HEK293T (cell line): ENCODE data around the gene OR2F1.

Experiments
- CTCF ChIA-PET: fragments of 350-600 bp; formaldehyde crosslinking; extraction: SDS; loops from one replicate; lab custom pipeline; 2021; ENCODE audit warnings: antibody characterized with exemption, inconsistent platforms; lab: Yijun Ruan, JAX
- POLR2A ChIA-PET: fragments of 350-600 bp; formaldehyde crosslinking; extraction: SDS; loops from one replicate; lab custom pipeline; 2020; ENCODE audit warnings: antibody characterized with exemption, inconsistent platforms; lab: Yijun Ruan, JAX
- DNase-seq: peaks from one replicate; pipeline ENCODE4 v3.0.0; 2012; ENCODE audit warnings: mixed read lengths; ENCODE audit errors: extremely low spot score
- ARNT ChIP-seq: fragments of 450-650 bp; IDR thresholded peaks from 2 replicates; pipeline ENCODE4 v1.6.1; 2017; ENCODE audit warnings: mild to moderate bottlenecking
- BHLHE40 ChIP-seq: fragments of 450-650 bp; IDR thresholded peaks from 2 replicates; pipeline ENCODE4 v1.6.1; 2016; ENCODE audit warnings: mild to moderate bottlenecking, moderate library complexity, borderline replicate concordance
- CTBP1 ChIP-seq: fragments of 450-650 bp; IDR thresholded peaks from 2 replicates; pipeline ENCODE4 v1.6.1; 2016; ENCODE audit warnings: borderline replicate concordance
- ELF4 ChIP-seq: fragments of 450-650 bp; IDR thresholded peaks from 2 replicates; pipeline ENCODE4 v1.6.1; 2017; ENCODE audit warnings: antibody characterized with exemption
- FOXA1 ChIP-seq: fragments of 450-650 bp; IDR thresholded peaks from 2 replicates; pipeline ENCODE4 v1.6.1; 2016; ENCODE audit warnings: mild to moderate bottlenecking
- FOXK2 ChIP-seq: fragments of 450-650 bp; IDR thresholded peaks from 2 replicates; pipeline ENCODE4 v1.6.1; 2016; ENCODE audit warnings: mild to moderate bottlenecking
- FOXM1 ChIP-seq: fragments of 450-650 bp; IDR thresholded peaks from 2 replicates; pipeline ENCODE4 v1.6.1; 2017; ENCODE audit warnings: mild to moderate bottlenecking, borderline replicate concordance
- HDGF ChIP-seq: fragments of 450-650 bp; IDR thresholded peaks from 2 replicates; pipeline ENCODE4 v1.6.1; 2017; ENCODE audit warnings: antibody characterized with exemption, borderline replicate concordance
- L3MBTL2 ChIP-seq: fragments of 450-650 bp; conservative IDR thresholded peaks from 2 replicates; pipeline ENCODE4 v1.6.1; 2016; ENCODE audit warnings: mild to moderate bottlenecking
- LEF1 ChIP-seq: fragments of 450-650 bp; IDR thresholded peaks from 2 replicates; pipeline ENCODE4 v1.6.1; 2017; ENCODE audit warnings: mild to moderate bottlenecking, borderline replicate concordance
- NFRKB ChIP-seq: fragments of 450-650 bp; IDR thresholded peaks from 2 replicates; pipeline ENCODE4 v1.6.1; 2016; ENCODE audit warnings: mild to moderate bottlenecking, moderate library complexity
- SP1 ChIP-seq: fragments of 450-650 bp; IDR thresholded peaks from 2 replicates; pipeline ENCODE4 v1.6.1; 2017
- SUZ12 ChIP-seq: fragments of 450-650 bp; IDR thresholded peaks from 2 replicates; pipeline ENCODE4 v1.6.1; 2016; ENCODE audit warnings: mild to moderate bottlenecking
- TARDBP ChIP-seq: fragments of 450-650 bp; IDR thresholded peaks from 2 replicates; pipeline ENCODE4 v1.6.1; 2016
- ZNF384 ChIP-seq: fragments of 450-650 bp; IDR thresholded peaks from 2 replicates; pipeline ENCODE4 v1.6.1; 2016
- TF ChIP-seq, protein P1 (sequence below): fragments of 450-650 bp; IDR thresholded peaks from 2 replicates; pipeline ENCODE4 v1.6.1; 2016

OR2F1 gene

DNA sequence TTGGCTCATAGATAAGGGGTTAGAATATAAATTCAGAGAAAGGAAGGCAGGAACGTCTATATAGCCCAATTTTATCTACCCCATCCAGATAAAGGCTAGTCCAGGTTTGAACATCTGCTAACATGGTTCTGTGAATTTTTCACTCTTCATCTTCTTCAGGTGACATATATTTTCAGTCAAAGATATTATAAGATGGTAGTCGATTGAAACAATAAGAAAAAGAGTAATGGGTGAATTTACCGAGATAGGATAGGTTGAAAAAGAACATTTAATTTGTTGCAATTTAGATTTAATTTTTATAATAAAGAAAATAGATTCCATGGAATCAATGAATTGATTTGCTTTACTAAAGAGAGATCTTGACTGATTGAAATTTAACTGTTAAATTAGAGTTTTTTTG lies at the start of gene OR2F1:
Gene OR2F1 (plus strand): TSS at position 301 of the 400 bp plus-strand sequence. CDS start 5,127 bp downstream, outside the sequence.
- ChIA-PET CTCF (no interaction called here), POLR2A (no interaction called here)
- no peak for DNase-seq
- TF ChIP-seq ZNF384 (no peak), CTBP1 (no peak), TARDBP (no peak), NFRKB (no peak), L3MBTL2 (no peak), FOXA1 (no peak), SUZ12 (no peak), ELF4 (no peak), FOXM1 (no peak), FOXK2 (no peak), BHLHE40 (no peak), LEF1 (no peak), ARNT (no peak), SP1 (no peak), HDGF (no peak)
- TF ChIP-seq, protein P1, sequence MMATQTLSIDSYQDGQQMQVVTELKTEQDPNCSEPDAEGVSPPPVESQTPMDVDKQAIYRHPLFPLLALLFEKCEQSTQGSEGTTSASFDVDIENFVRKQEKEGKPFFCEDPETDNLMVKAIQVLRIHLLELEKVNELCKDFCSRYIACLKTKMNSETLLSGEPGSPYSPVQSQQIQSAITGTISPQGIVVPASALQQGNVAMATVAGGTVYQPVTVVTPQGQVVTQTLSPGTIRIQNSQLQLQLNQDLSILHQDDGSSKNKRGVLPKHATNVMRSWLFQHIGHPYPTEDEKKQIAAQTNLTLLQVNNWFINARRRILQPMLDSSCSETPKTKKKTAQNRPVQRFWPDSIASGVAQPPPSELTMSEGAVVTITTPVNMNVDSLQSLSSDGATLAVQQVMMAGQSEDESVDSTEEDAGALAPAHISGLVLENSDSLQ, result no peak

- ChIA-PET POLR2A (no interaction called here), CTCF (no interaction called here)
- no peak for DNase-seq
- TF ChIP-seq NFRKB (no peak), LEF1 (no peak), HDGF (no peak), ZNF384 (no peak), FOXK2 (no peak), FOXA1 (no peak), L3MBTL2 (no peak)
These were observed 49.1 kb upstream of the OR2F1 start for GRCh38 chr7:143905509-143905908.

DNA sequence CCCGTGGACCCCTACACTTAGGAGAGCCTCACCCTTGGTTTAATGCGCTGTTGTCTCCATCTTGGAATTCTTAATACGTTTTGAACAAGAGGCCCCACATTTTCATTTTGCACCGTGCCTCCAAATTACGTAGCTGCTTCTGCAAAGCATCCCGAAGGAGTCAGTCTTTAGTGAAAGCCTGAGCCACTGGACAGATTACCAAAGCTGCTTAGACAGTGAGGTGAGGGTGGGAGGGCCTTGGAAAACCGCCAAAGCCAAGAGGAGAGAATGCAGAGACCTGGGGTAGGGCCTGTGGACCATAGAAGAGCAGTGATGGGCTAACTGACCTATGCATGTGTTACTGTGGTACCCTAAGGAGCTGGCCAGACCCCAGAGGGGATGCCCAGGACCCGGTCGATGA lies 48.5 kb upstream of the OR2F1 start:
- ChIA-PET POLR2A (no interaction called here), CTCF (no interaction called here)
- TF ChIP-seq SUZ12 (no peak), ZNF384 (no peak), ELF4 (no peak)
- no peak for DNase-seq

GRCh38 chr7:143906895-143907294 lies 47.7 kb upstream of the OR2F1 start:
- TF ChIP-seq FOXK2, result no peak
- no peak for TF ChIP-seq ZNF384
- TF ChIP-seq BHLHE40, result no peak
- TF ChIP-seq, protein P1, result no peak
- no peak for TF ChIP-seq TARDBP
- TF ChIP-seq LEF1, result no peak
- no peak for TF ChIP-seq ELF4
- TF ChIP-seq SP1, result no peak
- TF ChIP-seq FOXM1, result no peak
- no peak for TF ChIP-seq L3MBTL2
- TF ChIP-seq HDGF, result no peak
- no peak for TF ChIP-seq NFRKB
- no peak for TF ChIP-seq ARNT
- POLR2A ChIA-PET, result no interaction called here
- DNase-seq, result no peak
- CTCF ChIA-PET, result no interaction called here

DNA sequence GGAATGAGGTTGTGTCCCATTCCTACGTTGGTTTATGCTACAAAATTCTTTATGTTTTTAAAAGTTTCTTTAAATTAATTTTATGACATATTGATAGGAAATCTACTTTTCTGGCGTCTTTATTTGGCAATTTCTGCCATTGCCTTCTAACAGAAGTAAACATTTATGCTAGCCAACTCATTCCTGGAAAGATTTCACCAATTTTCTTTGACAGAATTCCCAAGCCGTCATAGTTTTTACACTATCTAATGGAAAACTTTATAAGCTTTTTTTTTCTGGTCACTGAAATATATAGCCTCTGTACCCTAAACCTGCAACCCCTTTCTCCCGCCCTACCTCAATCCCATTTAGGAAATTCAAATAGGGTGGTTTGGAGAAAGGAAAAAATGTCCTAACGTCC lies 46.5 kb upstream of the OR2F1 start:
- ChIA-PET CTCF (no interaction called here), POLR2A (no interaction called here)
- TF ChIP-seq NFRKB, result no peak
- TF ChIP-seq HDGF, result no peak
- TF ChIP-seq SP1, result no peak
- TF ChIP-seq, protein P1, result no peak
- no peak for TF ChIP-seq FOXA1
- TF ChIP-seq ZNF384, result no peak
- DNase-seq, result no peak

GRCh38 chr7:143909863-143910262 lies 44.8 kb upstream of the OR2F1 start:
- no peak for DNase-seq
- no peak for TF ChIP-seq FOXM1
- no peak for TF ChIP-seq SP1
- TF ChIP-seq CTBP1, result no peak
- no peak for TF ChIP-seq FOXA1
- POLR2A ChIA-PET, result interaction anchor here (3.4 kb wide), 1 partner anchor 8 kb away, joined by 21 read pairs; the partner anchor contains the start of gene TCAF1
- CTCF ChIA-PET, result no interaction called here

DNA sequence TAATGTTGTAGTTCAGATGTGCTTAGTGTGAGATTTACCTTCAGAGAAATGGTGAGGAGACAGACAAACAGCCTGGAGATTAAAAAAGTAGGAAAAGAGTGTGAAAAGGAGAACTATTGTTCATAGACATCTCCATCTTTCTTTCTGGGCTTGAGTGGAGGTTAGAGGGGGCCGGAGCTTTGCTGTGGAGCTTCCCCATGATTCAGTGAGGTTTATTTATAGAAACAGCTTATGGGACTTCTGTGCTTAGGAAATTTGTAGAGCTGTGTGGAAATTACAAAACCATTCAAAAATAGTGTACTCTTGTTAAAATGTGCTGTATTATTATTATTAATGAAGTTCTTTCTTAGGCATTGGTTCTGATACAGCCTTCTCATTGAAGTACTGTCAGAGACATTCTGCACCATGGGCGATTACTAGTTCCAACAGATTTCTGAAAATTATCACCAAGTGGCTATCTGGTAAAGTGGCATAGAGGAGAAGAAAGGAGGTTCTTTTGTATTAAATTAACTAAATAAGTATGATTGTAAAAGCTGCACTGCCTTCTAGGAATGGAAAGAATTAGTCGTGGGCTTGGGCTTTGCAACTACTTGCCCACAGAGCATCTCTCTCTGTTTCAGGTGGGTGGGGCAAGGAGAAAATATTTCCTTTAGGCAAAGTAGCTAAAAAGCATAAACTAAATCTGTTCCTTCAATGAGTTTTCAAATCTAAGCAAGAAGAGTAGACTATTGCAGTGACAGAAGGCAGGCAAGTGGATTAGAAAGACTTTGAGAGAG lies 44.0 kb upstream of the OR2F1 start:
- ChIA-PET POLR2A (interaction anchor here (3.4 kb wide), 1 partner anchor 9 kb away, joined by 21 read pairs; the partner anchor contains the start of gene TCAF1), CTCF (no interaction called here)
- no peak for DNase-seq
- no peak for TF ChIP-seq ARNT
